Chondrocyte (in vitro differentiated cells): ENCODE results near the gene FER. TPM values are rescaled to one million over a fixed set of nuclear protein-coding genes. Genes with fewer than 3 reads are reported as not detected.
A peak's percentile ranks its signal among the peaks of the same experiment; 100 is the strongest.
"Not testable (repeated sequence)": the region's sequence is repeated elsewhere in the genome, so short reads cannot be mapped to it uniquely, and the experiment has no call there.

Source experiments
- DNase-seq: peaks from one replicate; pipeline ENCODE4 v3.0.0; 2021; ENCODE audit warnings: mixed read lengths, low spot score
- H3K27ac Mint-ChIP-seq: one replicate; pipeline ENCODE4 v1.8.0; 2021; ENCODE audit warnings: mild to moderate bottlenecking, moderate library complexity, mixed read lengths; ENCODE audit not compliant: unreplicated experiment
- H3K27me3 Mint-ChIP-seq: 2 replicates; pipeline ENCODE4 v1.8.0; 2021; ENCODE audit warnings: low read depth, mixed read lengths
- H3K36me3 Mint-ChIP-seq: 2 replicates; pipeline ENCODE4 v1.8.0; 2021; ENCODE audit warnings: low read depth, mixed read lengths
- H3K4me1 Mint-ChIP-seq: 2 replicates; pipeline ENCODE4 v1.8.0; 2021; ENCODE audit warnings: low read depth, mild to moderate bottlenecking, mixed read lengths
- H3K4me3 Mint-ChIP-seq: one replicate; pipeline ENCODE4 v1.8.0; 2021; ENCODE audit warnings: mild to moderate bottlenecking, moderate library complexity, mixed read lengths; ENCODE audit not compliant: unreplicated experiment
- H3K9me3 Mint-ChIP-seq: 2 replicates; pipeline ENCODE4 v1.8.0; 2021; ENCODE audit warnings: low read depth, mixed read lengths
- CTCF ChIP-seq: fragments of 200-600 bp; sonication (generic); IDR thresholded peaks from 2 replicates; pipeline ENCODE4 v1.5.0; 2021; ENCODE audit warnings: antibody characterized with exemption, mild to moderate bottlenecking, moderate library complexity
- total RNA-seq: library from RNA; stranded (reverse); gene quantifications from 3 replicates; pipeline ENCODE4 v1.2.1, GENCODE V29; 2021

Gene FER
- total RNA-seq, 1 donor from 2014 or later: 23.5 TPM

- Mint-ChIP-seq H3K9me3 (peaks cover 9% of the 10 kb centered on the region), H3K4me1 (peaks cover 10% of the 10 kb centered on the region), H3K27ac (no peak overlapping the region), H3K4me3 (no peak overlapping the region), H3K27me3 (no peaks in the 10 kb centered on the region), H3K36me3 (peaks cover 7% of the 10 kb centered on the region)
- TF ChIP-seq CTCF: no peak
- DNase-seq: no peak
Observed at GRCh38 chr5:108760512-108760911, 12.8 kb downstream of the FER start.

GRCh38 chr5:108762660-108763059, 15.0 kb downstream of the FER start:
- Mint-ChIP-seq H3K36me3 (peaks cover 9% of the 10 kb centered on the region), H3K4me1 (peaks cover 13% of the 10 kb centered on the region), H3K9me3 (peaks cover 9% of the 10 kb centered on the region), H3K4me3 (no peak overlapping the region), H3K27ac (no peak overlapping the region), H3K27me3 (no peaks in the 10 kb centered on the region)
- no peak for DNase-seq
- TF ChIP-seq CTCF: no peak

- peaks cover 9% of the 10 kb centered on the region for H3K9me3 Mint-ChIP-seq
- H3K4me3 Mint-ChIP-seq: no peak overlapping the region
- peaks cover 13% of the 10 kb centered on the region for H3K4me1 Mint-ChIP-seq
- H3K27me3 Mint-ChIP-seq: no peaks in the 10 kb centered on the region
- DNase-seq: no peak
- no peak overlapping the region for H3K27ac Mint-ChIP-seq
- no peak for TF ChIP-seq CTCF
- H3K36me3 Mint-ChIP-seq: peaks cover 9% of the 10 kb centered on the region
Observed at GRCh38 chr5:108763222-108763916, 15.7 kb downstream of the FER start.

- Mint-ChIP-seq H3K4me1 (peaks cover 19% of the 10 kb centered on the region), H3K27ac (no peak overlapping the region), H3K9me3 (no peaks in the 10 kb centered on the region), H3K4me3 (no peak overlapping the region), H3K27me3 (no peaks in the 10 kb centered on the region), H3K36me3 (peaks cover 1% of the 10 kb centered on the region)
- DNase-seq: no peak
- TF ChIP-seq CTCF: no peak
Observed at GRCh38 chr5:108765647-108766046, 17.9 kb downstream of the FER start.

- not testable (repeated sequence) for DNase-seq, H3K4me3 Mint-ChIP-seq, H3K36me3 Mint-ChIP-seq, H3K27ac Mint-ChIP-seq, H3K9me3 Mint-ChIP-seq, H3K27me3 Mint-ChIP-seq
- H3K4me1 Mint-ChIP-seq: peaks cover 19% of the 10 kb centered on the region
Observed at GRCh38 chr5:108766916-108767315, 19.2 kb downstream of the FER start.

- TF ChIP-seq CTCF: no peak
- peak overlapping the region; percentile 65 for H3K27ac Mint-ChIP-seq
- peaks cover 6% of the 10 kb centered on the region for H3K36me3 Mint-ChIP-seq
- peaks cover 12% of the 10 kb centered on the region for H3K4me1 Mint-ChIP-seq
- no peaks in the 10 kb centered on the region for H3K27me3 Mint-ChIP-seq
- H3K4me3 Mint-ChIP-seq: no peak overlapping the region
- DNase-seq: no peak
- peaks cover 8% of the 10 kb centered on the region for H3K9me3 Mint-ChIP-seq
Observed at GRCh38 chr5:108769352-108769751, 21.7 kb downstream of the FER start.
